NCI-H2029 (cell line): ENCODE results near the gene TIMM23.
A peak's percentile ranks its signal among the peaks of the same experiment; 100 is the strongest.
"Not testable (repeated sequence)": the region's sequence is repeated elsewhere in the genome, so short reads cannot be mapped to it uniquely, and the experiment has no call there.

Experiments used
- DNase-seq: peaks from one replicate; lab custom pipeline; 2025; lab: John Stamatoyannopoulos, UW

The TIMM23 gene

GRCh38 chr10:46024948-46025347 lies 52.7 kb downstream of the TIMM23 start:
- no peak for DNase-seq

GRCh38 chr10:46025406-46025805 lies 53.1 kb downstream of the TIMM23 start:
- DNase-seq: no peak

DNA sequence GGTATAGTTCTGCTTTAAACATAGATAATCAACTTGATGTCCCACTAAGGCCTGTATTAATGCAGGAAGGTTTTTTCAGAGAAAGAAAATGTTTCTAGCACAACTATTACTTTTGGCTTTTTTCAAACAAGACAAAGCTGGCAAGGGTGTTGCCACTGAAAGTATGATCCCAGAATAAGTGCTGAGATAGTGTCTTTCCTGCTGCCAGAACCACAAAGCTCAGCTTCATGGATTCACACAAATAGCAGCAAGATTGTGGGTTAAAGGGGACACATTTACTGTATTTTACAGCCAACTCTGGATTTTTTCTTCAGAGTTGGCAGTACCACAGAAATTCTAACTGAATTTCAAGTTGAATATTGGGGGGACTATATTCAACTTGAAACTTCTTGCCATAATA lies 53.8 kb downstream of the TIMM23 start:
- DNase-seq: no peak

DNA sequence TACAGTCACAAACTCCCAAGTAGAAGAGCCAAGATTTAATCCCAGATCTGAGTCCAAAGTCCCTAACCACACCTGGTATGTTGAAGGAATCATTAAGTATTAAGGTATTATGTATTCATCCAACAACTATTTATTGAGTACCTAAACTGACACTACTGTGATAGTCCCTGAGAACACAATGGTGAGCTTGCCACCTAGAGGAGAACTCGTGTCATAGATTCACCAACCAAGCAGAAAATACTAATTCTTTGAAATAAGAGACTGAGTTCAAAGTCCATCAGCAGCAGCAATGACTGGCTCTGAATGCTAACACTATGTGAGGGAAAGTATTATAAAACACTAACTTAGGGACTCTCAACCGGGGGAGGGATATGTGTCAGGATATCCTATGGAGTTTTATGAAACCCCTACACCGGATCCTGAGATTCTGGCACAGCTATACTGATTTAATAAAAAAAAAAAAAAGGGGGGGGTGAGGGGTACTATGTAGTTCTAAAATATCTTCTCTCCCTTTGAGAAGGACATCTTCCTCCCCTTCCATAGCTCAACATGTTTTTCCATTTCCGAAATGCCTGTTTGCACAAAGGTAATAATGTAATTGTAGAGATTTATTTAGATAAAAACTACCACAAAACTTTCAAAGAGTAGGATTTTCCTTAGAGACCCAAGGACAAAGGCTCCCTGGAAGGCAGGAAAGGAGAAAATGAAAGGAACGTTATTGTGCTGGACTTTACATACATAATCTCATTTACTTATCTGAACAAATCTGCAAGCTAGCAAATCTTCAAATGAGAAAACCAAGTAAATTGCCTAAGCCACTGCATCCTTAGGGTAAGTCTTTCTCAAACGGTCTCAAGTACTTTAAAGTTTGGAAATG lies 56.5 kb downstream of the TIMM23 start:
- peak; percentile 17 for DNase-seq

GRCh38 chr10:46029461-46030030 lies 57.3 kb downstream of the TIMM23 start:
- no peak for DNase-seq

GRCh38 chr10:46030091-46030937 lies 58.0 kb downstream of the TIMM23 start, which contains the start of gene NCOA4:
TSS of gene NCOA4 (minus strand) at chr10:46030623. CDS start at chr10:46016680, 13,943 bp downstream.
- peak; percentile 88 for DNase-seq

GRCh38 chr10:46031648-46032532 lies 59.6 kb downstream of the TIMM23 start:
- no peak for DNase-seq

DNA sequence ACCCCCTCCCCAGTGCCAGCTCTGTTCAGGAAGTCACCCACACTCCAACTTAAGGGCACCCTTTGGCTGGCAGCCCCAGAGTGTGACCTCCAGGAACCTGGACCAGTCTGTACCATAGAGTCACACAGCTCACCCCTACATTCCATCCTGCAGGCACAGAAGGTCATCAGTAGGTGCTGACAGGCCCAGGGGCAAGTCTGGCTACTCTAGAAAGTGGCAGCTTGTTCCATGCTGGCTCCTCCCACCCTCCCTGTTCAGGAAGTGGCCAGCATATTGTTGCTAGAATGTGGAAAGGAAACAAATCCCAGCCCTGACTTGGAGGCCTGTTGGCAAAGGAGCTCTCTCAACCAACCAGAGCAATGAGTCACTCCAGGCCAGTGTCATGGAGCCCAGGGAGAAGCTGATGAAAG lies 61.3 kb downstream of the TIMM23 start:
- DNase-seq: no peak

DNA sequence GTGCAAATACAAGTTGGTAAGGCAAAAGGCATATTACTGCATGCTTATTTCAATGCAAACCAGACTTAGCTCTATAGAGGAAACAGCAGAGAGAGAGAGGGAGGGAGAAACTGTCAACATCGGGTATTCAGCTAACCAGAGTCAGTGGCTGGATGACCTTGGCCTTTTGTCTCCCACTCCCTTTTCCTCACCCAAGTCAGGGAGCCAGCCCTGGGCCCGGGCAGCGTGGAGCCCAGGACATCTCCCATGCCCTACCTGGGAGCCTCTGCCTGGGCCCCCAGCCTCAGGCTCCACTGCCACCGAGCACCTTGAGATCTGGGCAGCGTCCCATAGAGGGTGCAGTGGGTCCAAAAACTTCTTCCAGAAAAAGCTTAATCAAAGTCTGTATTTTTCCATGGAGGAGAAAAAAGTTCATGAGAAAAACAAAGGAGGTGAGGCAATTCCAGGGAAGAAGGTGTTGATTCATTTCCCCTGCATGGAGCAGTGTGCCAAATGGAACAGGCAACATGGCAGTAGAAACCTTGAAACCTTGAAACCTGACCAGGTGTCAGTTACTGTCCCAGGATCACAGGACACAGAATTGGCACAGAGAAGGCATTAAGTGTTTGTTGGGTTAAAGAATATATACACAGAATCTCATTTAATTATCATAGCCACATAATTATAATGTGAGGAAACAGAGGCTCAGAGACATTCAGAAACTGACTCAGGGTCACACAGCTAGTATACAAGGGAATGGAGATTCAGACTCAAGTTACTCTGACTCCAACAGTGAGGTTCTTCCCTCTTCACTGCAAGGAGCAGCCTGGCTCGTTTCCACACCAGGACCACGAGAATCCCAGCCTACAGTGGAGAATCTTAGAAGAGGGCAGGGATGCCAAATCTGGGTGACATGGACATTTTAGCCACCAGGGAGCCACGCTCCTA lies 63.9 kb downstream of the TIMM23 start:
- DNase-seq: no peak

GRCh38 chr10:46037107-46037825 lies 65.0 kb downstream of the TIMM23 start:
- DNase-seq: no peak

DNA sequence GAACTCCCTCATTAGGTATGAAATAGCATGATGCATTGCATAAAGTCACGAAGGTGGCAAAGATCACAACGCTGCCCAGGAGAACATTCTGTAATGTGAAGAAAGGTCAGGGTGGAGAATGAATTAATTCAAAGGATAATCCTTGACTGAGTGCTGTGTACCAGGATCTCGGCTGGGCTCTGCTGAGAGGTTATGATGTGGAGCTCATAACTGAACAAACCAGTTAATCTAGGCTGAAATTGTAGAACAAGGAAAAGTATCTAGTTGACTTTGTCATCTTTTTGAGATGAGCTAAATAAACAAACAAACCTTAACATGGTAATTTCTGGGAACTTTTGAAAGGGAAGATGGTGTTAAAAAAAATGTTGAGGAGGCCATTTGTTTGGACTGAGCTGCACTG lies 67.7 kb downstream of the TIMM23 start:
- no peak for DNase-seq

DNA sequence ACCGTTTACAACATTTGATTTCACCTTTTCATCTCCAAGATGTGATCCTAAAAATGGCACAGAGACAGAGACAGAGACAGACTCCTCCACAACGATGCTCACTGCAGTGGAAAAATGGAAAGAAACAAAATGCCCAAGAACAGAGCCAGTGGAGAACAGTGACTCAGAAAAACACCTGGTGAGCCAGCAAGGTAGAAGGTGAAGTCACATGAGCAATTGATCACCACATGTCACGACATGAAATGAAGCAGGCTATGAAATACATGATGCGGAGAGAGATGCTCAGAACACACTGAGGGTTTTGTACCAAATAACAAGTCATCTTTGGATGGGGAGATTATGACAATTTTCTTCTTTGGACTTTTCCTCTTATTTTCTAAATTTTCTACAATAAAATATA lies 70.2 kb downstream of the TIMM23 start:
- DNase-seq: no peak

GRCh38 chr10:46046261-46046660 lies 74.0 kb downstream of the TIMM23 start, which contains the start of gene MSMB:
TSS of gene MSMB (minus strand) at chr10:46046269. CDS start at chr10:46046237, 32 bp downstream.
- no peak for DNase-seq

DNA sequence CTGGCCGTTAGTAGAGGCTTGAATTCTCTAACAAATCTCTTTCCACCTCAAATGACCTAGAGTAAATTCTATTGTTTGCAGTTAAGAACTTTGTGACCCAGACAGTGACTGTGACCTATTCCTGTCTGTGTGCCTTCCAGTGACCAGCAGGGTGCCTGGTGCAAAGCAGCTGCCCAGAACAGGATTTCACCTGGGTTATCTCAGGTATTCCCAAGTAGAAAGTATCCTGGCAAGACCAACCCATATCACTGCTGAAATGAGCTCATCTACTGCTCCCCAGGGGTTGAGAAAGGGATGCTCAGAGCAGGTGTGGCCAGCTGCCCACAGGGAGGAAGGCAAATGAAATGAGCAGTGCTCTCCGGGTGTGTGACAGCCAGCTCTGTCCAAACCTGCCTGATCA lies 75.9 kb downstream of the TIMM23 start:
- DNase-seq: no peak

DNA sequence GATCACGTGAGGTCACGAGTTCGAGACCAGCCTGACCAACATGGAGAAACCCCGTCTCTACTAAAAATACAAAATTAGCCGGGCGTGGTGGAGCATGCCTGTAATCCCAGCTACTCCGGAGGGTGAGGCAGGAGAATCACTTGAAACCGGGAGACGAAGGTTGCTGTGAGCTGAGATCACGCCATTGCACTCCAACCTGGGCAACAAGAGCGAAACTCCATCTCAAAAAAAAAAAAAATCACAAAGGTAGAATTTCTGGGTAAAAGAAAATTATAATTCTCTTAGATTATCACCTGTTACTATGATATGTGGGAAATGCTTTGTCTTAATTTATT lies 77.2 kb downstream of the TIMM23 start:
- DNase-seq: not testable (repeated sequence)

GRCh38 chr10:46050941-46051623 lies 78.8 kb downstream of the TIMM23 start:
- DNase-seq: no peak

- no peak for DNase-seq
Measured at GRCh38 chr10:46052057-46052790, 79.9 kb downstream of the TIMM23 start.

DNA sequence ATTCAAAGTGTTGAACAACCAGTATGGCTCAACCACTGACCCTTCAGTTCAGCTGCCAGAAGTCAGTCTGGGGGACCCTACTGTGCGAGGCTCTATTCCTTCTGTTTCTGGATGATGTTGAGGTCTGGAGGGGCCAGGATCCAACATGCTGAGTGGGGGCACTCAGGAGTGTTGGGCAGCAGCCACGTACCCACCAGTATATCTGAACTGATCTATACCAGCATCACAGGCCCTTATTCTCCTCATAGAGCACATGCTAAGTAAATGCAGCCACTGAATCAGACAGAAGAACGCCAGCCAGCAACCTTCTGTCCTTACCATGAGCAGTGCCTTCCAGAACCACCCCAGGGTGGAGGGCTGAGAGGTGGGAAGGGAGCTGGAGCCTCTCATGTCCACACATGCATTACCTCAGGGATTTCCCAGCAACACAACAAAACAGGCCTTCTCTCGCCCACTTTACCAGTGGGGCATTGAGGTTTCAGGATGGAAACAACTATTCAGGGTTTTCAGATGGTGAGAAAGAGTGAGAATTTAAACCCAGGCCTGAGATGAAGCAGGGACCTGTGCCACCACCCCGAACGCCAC lies 80.6 kb downstream of the TIMM23 start:
- no peak for DNase-seq
